Colonic mucosa (tissue), 4 donors: Measurements from ENCODE around the gene CALCOCO1. TPM values are rescaled to one million over a fixed set of nuclear protein-coding genes. Genes with fewer than 3 reads are reported as not detected.

ENCODE experiments used
- DNase-seq: peaks from one replicate; pipeline ENCODE4 v3.0.0-alpha.2; 2020
- H3K27ac ChIP-seq: fragments of 200-600 bp; one replicate; pipeline ENCODE4 v1.8.0; 2021
- H3K27me3 ChIP-seq: fragments of 200-600 bp; one replicate; pipeline ENCODE4 v1.8.0; 2021
- H3K36me3 ChIP-seq: fragments of 200-600 bp; one replicate; pipeline ENCODE4 v1.8.0; 2021
- H3K4me1 ChIP-seq: fragments of 200-600 bp; one replicate; pipeline ENCODE4 v1.8.0; 2021; ENCODE audit warnings: mild to moderate bottlenecking
- H3K4me3 ChIP-seq: fragments of 200-600 bp; one replicate; pipeline ENCODE4 v1.8.0; 2021
- H3K9ac ChIP-seq, 2 donors: one replicate each; pipeline ENCODE4 v1.7.0; 2013; ENCODE audit warnings: control low read depth in 2 of 2, low read depth in 2 of 2, low read length in 2 of 2
- H3K9me3 ChIP-seq: fragments of 200-600 bp; one replicate; pipeline ENCODE4 v1.8.0; 2021
- intact Hi-C: fragments of 100-400 bp; cut with DNase I; formaldehyde crosslinking; loops from one replicate; pipeline ENCODE4 v1.14.1; 2022
- total RNA-seq, 2 donors: library from RNA; stranded (reverse); fragmentation: NEBNext Ultra II Directional in 1 of 2; extraction: Animal tissue kit (Norgen Biotek cat#: 25700) in 1 of 2; gene quantifications; one replicate each; pipeline ENCODE4 v1.2.1, GENCODE V29; 2021
- TF ChIP-seq, protein P1 (sequence below): fragments of 200-600 bp; IDR thresholded peaks from one replicate; pipeline ENCODE4 v1.8.0; 2022; ENCODE audit warnings: antibody characterized with exemption, mild to moderate bottlenecking
- donor health status: healthy.
- donor health status: DM: no; HTN: no; CAD: no.
- donor health status: DM: no; HTN: no; CAD: no.

Gene CALCOCO1
- total RNA-seq, 2 donors from 2014 or later = 36.0 to 64.5 TPM

DNA sequence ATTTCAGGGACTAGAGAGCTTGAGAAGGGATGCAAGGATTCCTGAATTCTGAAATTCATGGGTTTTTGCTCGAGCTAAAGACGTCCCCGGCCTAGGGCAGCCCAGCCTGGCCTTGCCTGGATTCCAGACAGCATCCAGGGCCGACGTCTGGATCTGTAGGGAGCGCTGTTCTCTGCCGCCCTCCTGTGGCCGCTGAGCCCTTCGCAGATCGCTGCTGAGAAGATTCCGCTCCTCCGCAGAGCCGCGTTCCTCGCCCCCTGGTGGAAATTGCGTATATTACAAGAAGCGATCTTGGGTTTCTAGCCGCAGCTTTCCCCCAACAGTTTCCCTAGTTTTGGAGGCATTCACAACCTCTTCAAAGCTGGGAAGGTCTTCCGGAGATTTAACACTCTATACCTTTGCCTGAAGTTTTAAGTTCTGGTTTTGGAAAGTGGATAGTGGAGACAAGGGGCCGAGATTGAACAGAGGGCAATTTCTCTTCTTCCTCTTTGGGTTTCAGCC is 19.4 kb upstream of the CALCOCO1 start:
- no peaks in the 10 kb centered on the region for H3K9me3 ChIP-seq
- intact Hi-C loops = no loop called here
- no peaks in the 10 kb centered on the region for H3K36me3 ChIP-seq
- no peak overlapping the region for H3K4me3 ChIP-seq
- peaks cover 58% of the 10 kb centered on the region for H3K27me3 ChIP-seq
- H3K4me1 ChIP-seq = peaks cover 8% of the 10 kb centered on the region
- no peak overlapping the region for H3K27ac ChIP-seq
- peak; percentile 93 for DNase-seq
- no peak overlapping the region for H3K9ac ChIP-seq
- TF ChIP-seq, protein P1, sequence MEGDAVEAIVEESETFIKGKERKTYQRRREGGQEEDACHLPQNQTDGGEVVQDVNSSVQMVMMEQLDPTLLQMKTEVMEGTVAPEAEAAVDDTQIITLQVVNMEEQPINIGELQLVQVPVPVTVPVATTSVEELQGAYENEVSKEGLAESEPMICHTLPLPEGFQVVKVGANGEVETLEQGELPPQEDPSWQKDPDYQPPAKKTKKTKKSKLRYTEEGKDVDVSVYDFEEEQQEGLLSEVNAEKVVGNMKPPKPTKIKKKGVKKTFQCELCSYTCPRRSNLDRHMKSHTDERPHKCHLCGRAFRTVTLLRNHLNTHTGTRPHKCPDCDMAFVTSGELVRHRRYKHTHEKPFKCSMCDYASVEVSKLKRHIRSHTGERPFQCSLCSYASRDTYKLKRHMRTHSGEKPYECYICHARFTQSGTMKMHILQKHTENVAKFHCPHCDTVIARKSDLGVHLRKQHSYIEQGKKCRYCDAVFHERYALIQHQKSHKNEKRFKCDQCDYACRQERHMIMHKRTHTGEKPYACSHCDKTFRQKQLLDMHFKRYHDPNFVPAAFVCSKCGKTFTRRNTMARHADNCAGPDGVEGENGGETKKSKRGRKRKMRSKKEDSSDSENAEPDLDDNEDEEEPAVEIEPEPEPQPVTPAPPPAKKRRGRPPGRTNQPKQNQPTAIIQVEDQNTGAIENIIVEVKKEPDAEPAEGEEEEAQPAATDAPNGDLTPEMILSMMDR = peak; percentile 100

DNA sequence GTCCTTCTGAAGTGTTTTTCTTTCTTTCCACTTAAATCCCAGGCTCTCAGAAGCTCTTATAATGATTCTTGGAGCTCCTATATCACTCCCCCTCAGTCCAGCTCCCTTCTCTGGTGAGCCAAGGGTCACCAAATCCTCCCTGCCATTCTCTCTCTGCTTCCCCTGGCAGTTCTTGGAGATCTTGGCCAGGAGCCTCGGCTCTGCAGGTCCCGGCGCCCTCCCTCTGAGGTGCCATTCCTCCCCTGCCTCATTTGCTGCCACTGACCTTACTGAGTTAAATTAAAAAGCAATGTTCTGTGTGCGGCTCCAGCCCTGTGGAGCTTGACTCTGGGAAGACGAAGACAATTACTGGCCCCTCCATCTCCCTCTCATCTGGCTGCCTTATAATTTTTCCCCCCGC is 17.5 kb upstream of the CALCOCO1 start:
- H3K27me3 ChIP-seq = peaks cover 46% of the 10 kb centered on the region
- no peak overlapping the region for H3K9ac ChIP-seq
- H3K36me3 ChIP-seq = no peaks in the 10 kb centered on the region
- intact Hi-C loops = loop anchor here (2.0 kb wide), 1 partner anchor 42 kb away; no protein-coding TSS in a partner anchor
- no peak overlapping the region for H3K27ac ChIP-seq
- H3K9me3 ChIP-seq = no peaks in the 10 kb centered on the region
- DNase-seq = no peak
- H3K4me3 ChIP-seq = no peak overlapping the region
- TF ChIP-seq, protein P1 = no peak
- H3K4me1 ChIP-seq = no peaks in the 10 kb centered on the region

DNA sequence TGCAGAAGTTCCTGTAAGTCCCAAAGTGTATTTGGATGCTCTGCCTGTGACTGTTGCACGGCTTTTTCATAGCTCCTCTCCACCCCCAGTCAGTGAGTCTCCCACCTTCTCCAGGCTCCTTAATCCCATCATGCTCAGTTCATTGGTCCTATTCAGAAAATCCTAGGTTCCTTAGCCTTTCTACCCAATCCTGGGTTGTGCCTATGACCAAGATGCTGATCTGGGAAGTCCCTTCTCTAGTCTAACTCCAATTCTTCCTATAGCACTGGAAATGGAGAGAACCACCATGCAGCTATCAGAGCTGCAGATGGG is 16.8 kb upstream of the CALCOCO1 start:
- TF ChIP-seq, protein P1 = no peak
- DNase-seq = no peak
- intact Hi-C loops = loop anchor here (2.0 kb wide), 1 partner anchor 41 kb away; no protein-coding TSS in a partner anchor
- no peak overlapping the region for H3K27ac ChIP-seq
- H3K4me3 ChIP-seq = no peak overlapping the region
- no peaks in the 10 kb centered on the region for H3K36me3 ChIP-seq
- peaks cover 45% of the 10 kb centered on the region for H3K27me3 ChIP-seq
- no peak overlapping the region for H3K9ac ChIP-seq
- H3K9me3 ChIP-seq = no peaks in the 10 kb centered on the region
- H3K4me1 ChIP-seq = no peaks in the 10 kb centered on the region

DNA sequence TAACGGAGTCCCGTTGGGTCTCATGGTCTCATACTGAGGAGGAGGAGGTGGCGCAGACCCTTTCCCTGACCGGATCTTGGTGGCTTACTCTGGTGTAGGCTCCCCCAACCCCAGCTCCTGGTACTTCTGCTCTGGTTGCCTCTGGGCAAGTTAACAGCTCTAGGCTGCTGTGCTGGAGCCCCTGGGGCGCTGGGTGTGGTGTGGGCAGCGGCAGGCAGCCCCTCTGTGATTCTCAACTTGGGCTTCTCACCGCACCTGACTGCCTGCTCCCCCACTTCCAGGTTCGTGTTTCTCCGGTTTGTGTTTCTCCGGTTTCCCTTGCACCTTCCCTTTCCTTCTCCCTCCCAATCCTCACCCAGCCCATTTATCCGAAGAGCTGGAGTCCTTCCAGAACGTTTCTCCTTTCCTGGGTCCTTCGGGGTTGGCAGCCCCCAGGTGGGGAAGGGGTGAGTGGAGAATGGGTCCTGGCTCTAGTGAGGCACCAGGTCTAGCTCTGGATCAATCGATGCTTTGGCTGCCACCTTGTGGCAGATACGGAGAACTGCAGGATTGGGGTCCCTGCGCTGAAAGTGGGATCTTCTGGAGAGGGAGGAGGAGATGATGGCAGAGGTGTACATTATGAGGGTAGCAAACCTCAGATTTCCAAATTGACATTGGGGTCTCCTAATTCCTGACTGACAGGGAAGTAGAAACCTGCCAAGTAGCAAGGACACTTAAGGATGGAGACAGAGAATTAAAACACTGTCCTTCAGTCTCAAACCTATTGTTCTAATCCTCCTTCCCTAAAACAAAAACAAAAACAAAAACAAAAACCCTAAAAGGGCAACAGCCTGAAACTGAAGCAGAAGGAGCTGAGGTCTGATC is 16.2 kb upstream of the CALCOCO1 start:
- intact Hi-C loops = loop anchor here (2.0 kb wide), 1 partner anchor 41 kb away; no protein-coding TSS in a partner anchor
- H3K9ac ChIP-seq = no peak overlapping the region
- H3K4me3 ChIP-seq = no peak overlapping the region
- TF ChIP-seq, protein P1 = peak; percentile 93
- peak; percentile 63 for DNase-seq
- no peaks in the 10 kb centered on the region for H3K36me3 ChIP-seq
- H3K4me1 ChIP-seq = peaks cover 2% of the 10 kb centered on the region
- H3K9me3 ChIP-seq = no peaks in the 10 kb centered on the region
- H3K27ac ChIP-seq = no peak overlapping the region
- peaks cover 48% of the 10 kb centered on the region for H3K27me3 ChIP-seq

DNA sequence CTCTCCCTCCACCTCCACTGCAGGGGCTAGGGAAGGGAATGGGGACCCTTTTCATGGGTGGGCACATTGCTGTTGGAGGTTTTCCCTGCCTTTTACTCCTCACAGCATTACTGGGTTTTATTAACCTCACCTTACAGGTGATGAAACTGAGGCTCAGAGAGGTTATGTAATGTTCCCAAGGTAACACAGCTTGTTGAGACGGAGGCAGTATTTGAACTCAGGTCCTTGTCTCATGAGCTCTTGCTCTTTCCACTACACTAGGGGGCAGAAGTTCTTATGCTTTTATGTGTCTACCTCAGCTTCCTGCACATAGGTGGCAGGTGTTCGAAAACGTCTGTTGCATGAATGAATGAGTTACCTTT is 12.9 kb upstream of the CALCOCO1 start:
- Histone ChIP-seq H3K9me3 (no peaks in the 10 kb centered on the region), H3K9ac (no peak overlapping the region), H3K36me3 (no peaks in the 10 kb centered on the region), H3K4me1 (peaks cover 4% of the 10 kb centered on the region), H3K27me3 (peaks cover 41% of the 10 kb centered on the region), H3K27ac (no peak overlapping the region), H3K4me3 (no peak overlapping the region)
- no peak for DNase-seq
- TF ChIP-seq, protein P1 = no peak
- intact Hi-C loops = no loop called here
